Keratinocyte (primary cell): ENCODE measurements around the gene ATXN7L2. TPM values are rescaled to one million over a fixed set of nuclear protein-coding genes. Genes with fewer than 3 reads are reported as not detected.
"Not testable (repeated sequence)": the region's sequence is repeated elsewhere in the genome, so short reads cannot be mapped to it uniquely, and the experiment has no call there.

Experiments used
- DNase-seq: peaks from one replicate; pipeline ENCODE4 v3.0.0-alpha.2; 2011; ENCODE audit warnings: low read depth, missing footprints, low spot score
- FAIRE-seq: peaks from 2 replicates; lab custom pipeline; 2011; peaks lifted over from hg19 to GRCh38; lab: Jason Lieb, UNC
- H2AFZ ChIP-seq: 2 replicates; pipeline ENCODE4 v1.6.0; 2012; ENCODE audit warnings: low read length, control low read depth, inconsistent platforms; ENCODE audit not compliant: control insufficient read depth
- H3K27ac ChIP-seq: 2 replicates; pipeline ENCODE4 v1.5.1; 2011; ENCODE audit warnings: low read length; ENCODE audit not compliant: control insufficient read depth, insufficient read depth
- H3K27me3 ChIP-seq: 3 replicates; pipeline ENCODE4 v1.6.0; 2011; ENCODE audit warnings: low read length; ENCODE audit not compliant: control insufficient read depth, insufficient read depth; ENCODE audit errors: extremely low read depth
- H3K36me3 ChIP-seq, 2 experiments: 2 replicates in 1 of 2; 3 replicates in 1 of 2; pipeline ENCODE4 v1.5.1; 2011; ENCODE audit warnings: low read length in 2 of 2, mild to moderate bottlenecking in 1 of 2; ENCODE audit not compliant: control insufficient read depth in 2 of 2, insufficient read depth in 2 of 2; ENCODE audit errors: extremely low read depth in 1 of 2
- H3K4me1 ChIP-seq: 3 replicates; pipeline ENCODE4 v1.5.1; 2011; ENCODE audit warnings: low read length; ENCODE audit not compliant: control insufficient read depth, insufficient read depth; ENCODE audit errors: extremely low read depth
- H3K4me2 ChIP-seq: 3 replicates; pipeline ENCODE4 v1.6.0; 2011; ENCODE audit warnings: low read depth, low read length; ENCODE audit not compliant: control insufficient read depth, insufficient read depth; ENCODE audit errors: extremely low read depth
- H3K4me3 ChIP-seq, 3 experiments: fragments of 200-600 bp in 1 of 3; sonication (generic) in 1 of 3; 2 replicates in 2 of 3; 3 replicates in 1 of 3; pipeline ENCODE4 v1.5.1; 2011 to 2016; ENCODE audit warnings: low read length in 3 of 3, mild to moderate bottlenecking in 3 of 3, control low read depth in 2 of 3, inconsistent platforms in 1 of 3, low read depth in 1 of 3, mixed read lengths in 1 of 3, mixed run types in 1 of 3, moderate library complexity in 1 of 3; ENCODE audit not compliant: control insufficient read depth in 2 of 3, insufficient read depth in 2 of 3; ENCODE audit errors: extremely low read depth in 1 of 3
- H3K79me2 ChIP-seq: 2 replicates; pipeline ENCODE4 v1.6.0; 2012; ENCODE audit warnings: low read length; ENCODE audit not compliant: control insufficient read depth, insufficient read depth
- H3K9ac ChIP-seq: 3 replicates; pipeline ENCODE4 v1.6.0; 2011; ENCODE audit warnings: low read length; ENCODE audit not compliant: control insufficient read depth, insufficient read depth; ENCODE audit errors: extremely low read depth
- H3K9me1 ChIP-seq: 3 replicates; pipeline ENCODE4 v1.6.0; 2011; ENCODE audit warnings: low read length; ENCODE audit not compliant: control insufficient read depth, insufficient read depth; ENCODE audit errors: extremely low read depth
- H3K9me3 ChIP-seq: 2 replicates; pipeline ENCODE4 v1.5.1; 2012; ENCODE audit warnings: low read depth, low read length; ENCODE audit not compliant: control insufficient read depth
- H4K20me1 ChIP-seq: 3 replicates; pipeline ENCODE4 v1.6.0; 2011; ENCODE audit warnings: low read length; ENCODE audit not compliant: control insufficient read depth, insufficient read depth; ENCODE audit errors: extremely low read depth
- CTCF ChIP-seq, 3 experiments: IDR thresholded peaks in 1 of 3; conservative IDR thresholded peaks in 1 of 3; optimal IDR thresholded peaks in 1 of 3; 2 replicates in 2 of 3; 3 replicates in 1 of 3; pipeline versions ENCODE3 to v1.5.1; 2011; ENCODE audit warnings: low read length in 3 of 3, mild to moderate bottlenecking in 3 of 3, moderate library complexity in 2 of 3, control low read depth in 1 of 3, inconsistent platforms in 1 of 3; ENCODE audit not compliant: insufficient read depth in 2 of 3; ENCODE audit errors: extremely low read depth in 1 of 3
- EZH2 ChIP-seq: IDR thresholded peaks from one replicate; pipeline ENCODE4 v1.6.1; 2012; ENCODE audit warnings: inconsistent platforms, mild to moderate bottlenecking, low read length, moderate library complexity
- dilution Hi-C: fragments of 300-500 bp; cut with MboI; formaldehyde crosslinking; loops from one replicate; pipeline ENCODE4 v1.7.0; 2020; ENCODE audit warnings: low sequenced_read_pairs; ENCODE audit not compliant: extremely low pct_ligation_motif_present
- polyA plus RNA-seq, 5 experiments: library from polyadenylated mRNA; depleted of rRNA in 3 of 5; stranded (reverse) in 3 of 5; stranded (forward) in 1 of 5; unstranded in 1 of 5; fragments of >200 nt; gene quantifications; 1 replicate in 1 of 5; 2 replicates in 3 of 5; 3 replicates in 1 of 5; pipeline versions ENCODE4 v1.2.1 to v1.2.3, GENCODE V29; 2011 to 2012; ENCODE audit warnings: missing spikeins in 2 of 5, low read depth in 1 of 5, low replicate concordance in 1 of 5

Gene ATXN7L2
- polyA plus RNA-seq, 1 donor (not counting 4 experiments of a cell fraction or from before 2014, with no cell fraction given), result 1.2 TPM

GRCh38 chr1:109443476-109443875 is 40.2 kb upstream of the ATXN7L2 start:
- Histone ChIP-seq H2AFZ (no peak overlapping the region), H3K4me1 (no peaks in the 10 kb centered on the region), H3K4me3 (no peak overlapping the region), H3K9me3 (no peaks in the 10 kb centered on the region), H3K9me1 (no peaks in the 10 kb centered on the region), H3K27me3 (peaks cover 20% of the 10 kb centered on the region), H4K20me1 (no peaks in the 10 kb centered on the region), H3K27ac (no peak overlapping the region), H3K36me3 (no peaks in the 10 kb centered on the region), H3K4me2 (no peak overlapping the region), H3K79me2 (no peaks in the 10 kb centered on the region), H3K9ac (no peak overlapping the region)
- no peak for TF ChIP-seq EZH2
- TF ChIP-seq CTCF (optimal IDR thresholded peaks at IDR 0.05 in 1 of 3, IDR thresholded peaks at IDR 0.05 in 1 of 3, conservative IDR thresholded peaks at IDR 0.05 in 1 of 3; ENCODE audit: extremely low read depth in 1 of 3, insufficient read depth in 2 of 3, low read length in 3 of 3), result no peak
- dilution Hi-C loops, result no loop called here
- DNase-seq (no peak), FAIRE-seq (no peak)

- Histone ChIP-seq H3K4me3 (no peak overlapping the region), H3K9me3 (no peaks in the 10 kb centered on the region), H3K27me3 (peaks cover 20% of the 10 kb centered on the region)
Measured at GRCh38 chr1:109444346-109444745, 39.4 kb upstream of the ATXN7L2 start.

GRCh38 chr1:109445949-109446695 is 37.6 kb upstream of the ATXN7L2 start:
- H2AFZ ChIP-seq, H3K9ac ChIP-seq: not testable (repeated sequence)

More at GRCh38 chr1:109444346-109444745, 39.4 kb upstream of the ATXN7L2 start:
- FAIRE-seq, result no peak
- no peak overlapping the region for H3K9ac ChIP-seq
- no peaks in the 10 kb centered on the region for H3K4me1 ChIP-seq
- H2AFZ ChIP-seq, result no peak overlapping the region
- H4K20me1 ChIP-seq, result no peaks in the 10 kb centered on the region
- no peak overlapping the region for H3K27ac ChIP-seq
- TF ChIP-seq CTCF (optimal IDR thresholded peaks at IDR 0.05 in 1 of 3, IDR thresholded peaks at IDR 0.05 in 1 of 3, conservative IDR thresholded peaks at IDR 0.05 in 1 of 3; ENCODE audit: extremely low read depth in 1 of 3, insufficient read depth in 2 of 3, low read length in 3 of 3) (no peak), EZH2 (peak; percentile 10)
- no peaks in the 10 kb centered on the region for H3K79me2 ChIP-seq
- no peak for DNase-seq
- H3K36me3 ChIP-seq, result no peaks in the 10 kb centered on the region
- no peak overlapping the region for H3K4me2 ChIP-seq
- dilution Hi-C loops, result no loop called here
- H3K9me1 ChIP-seq, result no peaks in the 10 kb centered on the region

More at GRCh38 chr1:109445949-109446695, 37.6 kb upstream of the ATXN7L2 start:
- H4K20me1 ChIP-seq, H3K4me2 ChIP-seq, H3K27ac ChIP-seq, dilution Hi-C loops, H3K9me1 ChIP-seq, H3K9me3 ChIP-seq, H3K4me1 ChIP-seq, DNase-seq, H3K4me3 ChIP-seq, FAIRE-seq, H3K79me2 ChIP-seq, H3K36me3 ChIP-seq: not testable (repeated sequence)
- H3K27me3 ChIP-seq, result peaks cover 20% of the 10 kb centered on the region
